ENCODE data around the gene CHST3. TPM values are rescaled to one million over a fixed set of nuclear protein-coding genes. Genes with fewer than 3 reads are reported as not detected.
"Not testable (repeated sequence)": the region's sequence is repeated elsewhere in the genome, so short reads cannot be mapped to it uniquely, and the experiment has no call there.

Gene CHST3
- total and polyA plus RNA-seq, 7 donors: 0.23 to 25.5 (median 12.8) TPM

DNA sequence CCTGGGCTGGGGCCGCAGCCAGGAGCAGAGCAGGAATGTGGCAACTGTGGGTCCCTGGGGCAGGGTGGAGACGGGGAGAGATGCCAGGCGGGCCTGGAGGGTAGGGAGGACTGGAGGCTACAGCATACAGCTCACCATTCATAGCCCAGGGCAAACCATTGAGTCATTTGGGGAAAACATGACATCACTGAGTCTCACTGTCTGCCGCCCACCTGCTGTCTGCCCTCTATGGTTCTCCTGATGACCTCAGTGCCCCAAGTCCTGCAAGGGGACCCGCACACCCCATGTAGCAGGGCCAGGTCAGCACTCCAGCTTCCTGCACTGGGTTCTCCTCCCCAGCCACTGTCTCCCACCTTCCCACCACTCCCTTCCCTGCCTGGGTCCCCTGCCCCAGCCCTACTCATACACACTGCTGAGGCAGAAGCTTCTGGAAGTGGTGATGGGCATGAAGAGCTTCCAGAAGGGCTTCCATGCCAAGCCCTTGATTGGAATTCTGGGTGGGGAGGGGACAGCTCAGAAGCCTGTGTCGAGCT lies 10.4 kb downstream of the CHST3 start:
- no peaks in the 10 kb centered on the region for H3K9me3 ChIP-seq
- H3K4me3 ChIP-seq: no peak overlapping the region
- intact Hi-C loops (cut with DNase I): no loop called here
- peak in 1 of 4 donors; percentile 22 for TF ChIP-seq POLR2AphosphoS5 (IDR thresholded peaks at IDR 0.05)
- TF ChIP-seq EP300 (IDR thresholded peaks at IDR 0.05): no peak
- peaks cover 0 to 6% (median 0%) of the 10 kb centered on the region in 4 donors for H3K36me3 ChIP-seq
- H3K27me3 ChIP-seq: no peaks in the 10 kb centered on the region
- peaks cover 0 to 100% (median 96%) of the 10 kb centered on the region in 4 donors for H3K4me1 ChIP-seq
- H3K27ac ChIP-seq: peak overlapping the region; percentile 84 to 92 (median 87)
- WGBS, 2 donors: 78 to 83% methylated on average over 6 of the region's 6 CpGs
- peak; percentile 74 for DNase-seq

- no peak overlapping the region for H3K4me3 ChIP-seq
- peaks cover 0 to 100% (median 96%) of the 10 kb centered on the region in 4 donors for H3K4me1 ChIP-seq
- WGBS, 2 donors: 41 to 70% methylated on average over 15 of the region's 15 CpGs
- DNase-seq: peak; percentile 86
- TF ChIP-seq POLR2A (IDR thresholded peaks at IDR 0.05) (no peak), POLR2AphosphoS5 (IDR thresholded peaks at IDR 0.05) (no peak), EP300 (IDR thresholded peaks at IDR 0.05) (no peak), CTCF (IDR thresholded peaks at IDR 0.05) (no peak)
- peak overlapping the region; percentile 84 to 92 (median 87) for H3K27ac ChIP-seq
- H3K36me3 ChIP-seq: peaks cover 0 to 6% (median 0%) of the 10 kb centered on the region in 4 donors
- H3K27me3 ChIP-seq: no peaks in the 10 kb centered on the region
- intact Hi-C loops (cut with DNase I): no loop called here
- no peaks in the 10 kb centered on the region for H3K9me3 ChIP-seq
Observed at GRCh38 chr10:71975087-71975870, 11.1 kb downstream of the CHST3 start.

DNA sequence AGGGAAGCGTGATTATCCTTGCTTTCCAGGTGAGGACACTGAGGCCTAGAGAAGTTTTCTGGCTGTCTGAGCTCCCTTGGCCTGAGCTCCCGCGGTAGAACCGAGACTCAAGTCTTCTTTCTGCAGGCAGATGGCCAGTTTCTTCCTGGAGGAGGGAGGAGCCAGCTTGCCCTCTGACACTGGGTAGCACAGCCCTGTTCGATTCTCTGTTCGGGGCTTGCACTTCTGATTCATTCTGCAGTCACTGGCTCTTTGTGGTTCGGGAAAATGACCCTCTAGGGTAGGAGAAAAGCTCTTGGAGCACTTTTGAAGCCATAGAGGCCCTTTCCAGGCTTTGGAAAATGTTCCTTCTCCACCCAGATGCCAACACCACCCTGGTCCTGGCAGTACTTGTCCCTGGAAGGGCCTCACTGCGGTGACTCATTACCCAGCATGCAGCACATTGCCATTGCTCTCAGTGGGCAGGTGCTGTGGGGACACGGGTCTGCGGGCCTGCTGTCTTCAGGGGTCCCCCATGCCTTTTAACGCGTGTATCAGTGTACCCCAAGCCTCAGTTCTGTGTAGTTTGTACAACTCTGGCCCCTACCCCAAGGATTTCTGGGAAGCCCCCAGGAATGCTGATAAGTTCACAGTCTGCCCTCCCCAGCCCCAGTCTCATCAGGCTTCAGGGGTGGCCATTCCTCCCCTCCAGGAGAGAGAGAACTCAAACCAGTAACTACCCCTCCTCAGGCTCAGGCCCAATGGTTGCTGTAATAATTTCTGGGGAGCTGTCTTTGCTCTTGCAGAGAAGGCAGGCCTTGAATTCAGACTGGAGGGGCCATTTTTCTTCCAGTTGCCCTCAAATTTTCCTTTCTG lies 11.9 kb downstream of the CHST3 start:
- Histone ChIP-seq H3K27ac (peak overlapping the region; percentile 84 to 92 (median 87)), H3K36me3 (peaks cover 0 to 6% (median 0%) of the 10 kb centered on the region in 4 donors), H3K4me1 (peaks cover 0 to 100% (median 96%) of the 10 kb centered on the region in 4 donors), H3K4me3 (no peak overlapping the region), H3K27me3 (no peaks in the 10 kb centered on the region), H3K9me3 (no peaks in the 10 kb centered on the region)
- TF ChIP-seq POLR2AphosphoS5 (IDR thresholded peaks at IDR 0.05): peak in 2 of 4 donors; percentile 33 to 67
- TF ChIP-seq EP300 (IDR thresholded peaks at IDR 0.05): no peak
- no peak for TF ChIP-seq CTCF (IDR thresholded peaks at IDR 0.05)
- no peak for TF ChIP-seq POLR2A (IDR thresholded peaks at IDR 0.05)
- peak; percentile 86 for DNase-seq
- intact Hi-C loops (cut with DNase I): no loop called here
- 33 to 65% methylated on average over 12 of the region's 12 CpGs for WGBS, 2 donors

GRCh38 chr10:71977614-71977903 lies 13.4 kb downstream of the CHST3 start:
- H3K9me3 ChIP-seq; H3K4me3 ChIP-seq; DNase-seq; H3K27me3 ChIP-seq; intact Hi-C loops (cut with DNase I); H3K36me3 ChIP-seq: not testable (repeated sequence)
- WGBS, 2 donors: 92% methylated on average over 1 of the region's 1 CpG
- Histone ChIP-seq H3K4me1 (peaks cover 0 to 100% (median 97%) of the 10 kb centered on the region in 4 donors), H3K27ac (peak overlapping the region; percentile 84 to 92 (median 87))

- H3K4me1 ChIP-seq: peaks cover 0 to 100% (median 96%) of the 10 kb centered on the region in 4 donors
- H3K27ac ChIP-seq: peak overlapping the region; percentile 84 to 92 (median 87)
- H3K27me3 ChIP-seq: no peaks in the 10 kb centered on the region
- H3K36me3 ChIP-seq: no peaks in the 10 kb centered on the region
- no peak for DNase-seq
- H3K4me3 ChIP-seq: no peak overlapping the region
- WGBS, 2 donors: 88 to 89% methylated on average over 7 of the region's 7 CpGs
- intact Hi-C loops (cut with DNase I): no loop called here
- TF ChIP-seq POLR2AphosphoS5 (IDR thresholded peaks at IDR 0.05) (no peak), EP300 (IDR thresholded peaks at IDR 0.05) (no peak), CTCF (IDR thresholded peaks at IDR 0.05) (no peak), POLR2A (IDR thresholded peaks at IDR 0.05) (no peak)
- no peaks in the 10 kb centered on the region for H3K9me3 ChIP-seq
Observed at GRCh38 chr10:71978476-71978875, 14.3 kb downstream of the CHST3 start.

Measured in sigmoid colon (tissue), 7 donors.